HepG2 (cell line): Measurements from ENCODE around the gene ISLR. TPM values are rescaled to one million over a fixed set of nuclear protein-coding genes. Genes with fewer than 3 reads are reported as not detected.

Source experiments
- ATAC-seq: fragments of 200-7000 bp; cut with Tn5 transposase; 3 replicates; pipeline ENCODE4 v1.9.1; 2020; ENCODE audit warnings: mild to moderate bottlenecking, moderate library complexity
- BruUV-seq: library from RNA; stranded (reverse); fragments of 400-500 nt; replicated peaks from 2 replicates; lab custom pipeline; 2021; lab: Mats Ljungman, UMichigan
- CTCF ChIA-PET: fragments of 300-600 bp; formaldehyde crosslinking; extraction: SDS; loops from one replicate; lab custom pipeline; 2021; ENCODE audit warnings: low total read pairs, inconsistent platforms, low intra/inter-chr PET ratio; lab: Yijun Ruan, JAX
- POLR2A ChIA-PET: fragments of 350-600 bp; sonication (Branson Sonifier 250); formaldehyde crosslinking; loops from one replicate; lab custom pipeline; 2020; ENCODE audit warnings: antibody characterized with exemption, inconsistent platforms; lab: Yijun Ruan, JAX
- DNase-seq: peaks from one replicate; pipeline ENCODE4 v3.0.0-alpha.2; 2015; ENCODE audit warnings: low spot score
- FAIRE-seq: peaks from 3 replicates; lab custom pipeline; 2011; peaks lifted over from hg19 to GRCh38; lab: Jason Lieb, UNC
- H2AFZ ChIP-seq: one replicate; pipeline ENCODE4 v1.6.1; 2011; ENCODE audit warnings: low read length, inconsistent platforms
- H3K27ac ChIP-seq: fragments of 300-600 bp; 3 replicates; pipeline ENCODE4 v1.8.0; 2011; ENCODE audit warnings: mixed run types, mild to moderate bottlenecking, mixed read lengths, low read length, inconsistent platforms; ENCODE audit not compliant: insufficient read depth; ENCODE audit errors: extremely low read length
- H3K27me3 ChIP-seq, 2 experiments: fragments of 200-600 bp in 1 of 2; 2 replicates in 1 of 2; 3 replicates in 1 of 2; pipeline versions ENCODE4 v1.6.0 to v1.8.0; 2011; ENCODE audit warnings: low read length in 2 of 2, mild to moderate bottlenecking in 2 of 2, moderate library complexity in 2 of 2, inconsistent platforms in 1 of 2; ENCODE audit not compliant: insufficient read depth in 2 of 2, control insufficient read depth in 1 of 2
- H3K36me3 ChIP-seq, 2 experiments: fragments of 200-600 bp in 1 of 2; replicated peaks in 1 of 2; 2 replicates in 1 of 2; 3 replicates in 1 of 2; pipeline versions ENCODE4 v1.5.1 to v1.8.0; 2011; ENCODE audit warnings: low read length in 2 of 2, inconsistent platforms in 1 of 2; ENCODE audit not compliant: insufficient read depth in 2 of 2, control insufficient read depth in 1 of 2
- H3K4me1 ChIP-seq: 2 replicates; pipeline ENCODE4 v1.5.1; 2012; ENCODE audit warnings: low read length, inconsistent platforms; ENCODE audit not compliant: insufficient read depth
- H3K4me2 ChIP-seq: 2 replicates; pipeline ENCODE4 v1.6.0; 2011; ENCODE audit warnings: low read depth, low read length, inconsistent platforms
- H3K4me3 ChIP-seq, 3 experiments: fragments of 200-600 bp in 1 of 3; sonication (generic), shearing (Covaris generic) in 1 of 3; replicated peaks in 1 of 3; 2 replicates each; pipeline ENCODE4 v1.5.1; 2011 to 2016; ENCODE audit warnings: low read length in 3 of 3, inconsistent platforms in 2 of 3, low read depth in 2 of 3, mild to moderate bottlenecking in 2 of 3, control low read depth in 1 of 3, mixed read lengths in 1 of 3; ENCODE audit not compliant: insufficient read depth in 1 of 3
- H3K79me2 ChIP-seq: one replicate; pipeline ENCODE4 v1.6.1; 2011; ENCODE audit warnings: low read length, inconsistent platforms; ENCODE audit not compliant: insufficient read depth
- H3K9ac ChIP-seq: 2 replicates; pipeline ENCODE4 v1.6.0; 2011; ENCODE audit warnings: mild to moderate bottlenecking, low read depth, low read length, inconsistent platforms; ENCODE audit not compliant: insufficient read depth
- H3K9me3 ChIP-seq: 2 replicates; pipeline ENCODE4 v1.5.1; 2012; ENCODE audit warnings: mild to moderate bottlenecking, low read length
- H4K20me1 ChIP-seq: 2 replicates; pipeline ENCODE4 v1.6.0; 2011; ENCODE audit warnings: inconsistent platforms, mild to moderate bottlenecking, low read length, moderate library complexity; ENCODE audit not compliant: insufficient read depth
- CREB1 ChIP-seq, 2 experiments: fragments of 450-650 bp in 1 of 2; IDR thresholded peaks; 2 replicates each; pipeline ENCODE4 v1.6.1; 2016 to 2017; ENCODE audit warnings: control low read depth in 1 of 2, mild to moderate bottlenecking in 1 of 2, missing compliant biosample characterization in 1 of 2, missing genetic modification characterization in 1 of 2
- FOXJ3 ChIP-seq: sonication (generic); formaldehyde crosslinking; IDR thresholded peaks from 2 replicates; pipeline ENCODE4 v1.4.0; 2020; ENCODE audit warnings: missing genetic modification reagents, mild to moderate bottlenecking, borderline replicate concordance
- RORA ChIP-seq: sonication (generic); formaldehyde crosslinking; IDR thresholded peaks from 2 replicates; pipeline ENCODE4 v1.5.0; 2020; ENCODE audit warnings: mild to moderate bottlenecking, missing genetic modification reagents, moderate library complexity
- TFE3 ChIP-seq: IDR thresholded peaks from 2 replicates; pipeline ENCODE4 v1.6.1; 2016
- ZNF660 ChIP-seq: sonication (generic); formaldehyde crosslinking; IDR thresholded peaks from 2 replicates; pipeline ENCODE4 v1.5.1; 2020; ENCODE audit warnings: mild to moderate bottlenecking, low read depth, missing genetic modification reagents, borderline replicate concordance
- ZNF724P ChIP-seq: sonication (generic); formaldehyde crosslinking; IDR thresholded peaks from 2 replicates; pipeline ENCODE4 v1.8.0; 2022; ENCODE audit warnings: missing genetic modification reagents, borderline replicate concordance
- WGBS: methylation state at CpG from one replicate; pipeline ENCODE4 v1.1.6; 2017; ENCODE audit warnings: low lambda C conversion rate; 5-methylcytosine and 5-hydroxymethylcytosine counted together
- in situ Hi-C: cut with HindIII; loops from 2 replicates; pipeline ENCODE4 v1.10.0; 2017; ENCODE audit warnings: low pct_unique_long_range_greater_than_20kb; ENCODE audit not compliant: extremely low pct_ligation_motif_present
- intact Hi-C: fragments of 100-400 bp; cut with micrococcal nuclease; formaldehyde crosslinking; loops from one replicate; pipeline ENCODE4 v1.10.0; 2022; ENCODE audit not compliant: unreplicated experiment
- polyA plus RNA-seq, 8 experiments: library from polyadenylated mRNA; depleted of rRNA in 3 of 8; stranded (reverse) in 7 of 8; unstranded in 1 of 8; fragments of >200 nt; fragmentation: Illumina TruSeq in 4 of 8; extraction: Trizol in 4 of 8; gene quantifications; 2 replicates each; pipeline versions ENCODE4 v1.2.1 to v1.2.3, GENCODE V29; 2011 to 2016; ENCODE audit warnings: low read depth in 4 of 8, missing spikeins in 1 of 8, mixed read lengths in 1 of 8; ENCODE audit not compliant: insufficient read depth in 1 of 8
- total RNA-seq, 5 experiments: library from RNA; depleted of rRNA; stranded (reverse); fragments of >200 nt; fragmentation: Illumina TruSeq; extraction: Trizol; gene quantifications; 2 replicates each; pipeline ENCODE4 v1.2.3, GENCODE V29; 2016; ENCODE audit warnings: low read depth in 1 of 5

The ISLR gene
- total and polyA plus RNA-seq, 2 of the 13 experiments (the other 11 are each of a cell fraction or from before 2014, with no cell fraction given): not detected

- FAIRE-seq (no peak), ATAC-seq (no peak), DNase-seq (no peak)
- Histone ChIP-seq H3K27ac (no peak overlapping the region), H4K20me1 (no peaks in the 10 kb centered on the region), H3K27me3 (no peaks in the 10 kb centered on the region), H2AFZ (no peak overlapping the region), H3K36me3 (no peaks in the 10 kb centered on the region), H3K4me1 (0 out of 2 replicates have a peak, but pooled peaks cover 8% of the 10 kb centered on the region), H3K4me2 (no peak overlapping the region), H3K9me3 (no peaks in the 10 kb centered on the region), H3K4me3 (no peak overlapping the region), H3K79me2 (no peaks in the 10 kb centered on the region), H3K9ac (no peak overlapping the region)
- in situ Hi-C loops: no loop called here
- no peak for TF ChIP-seq CREB1 (IDR thresholded peaks at IDR 0.05)
- TF ChIP-seq CREB1 (CRISPR knock-in tag; IDR thresholded peaks at IDR 0.05): no peak
- no peak for TF ChIP-seq FOXJ3 (CRISPR knock-in tag)
- no peak for TF ChIP-seq ZNF724P (CRISPR knock-in tag)
- TF ChIP-seq TFE3 (CRISPR knock-in tag): no peak
- no peak for TF ChIP-seq ZNF660 (CRISPR knock-in tag)
- TF ChIP-seq RORA (CRISPR knock-in tag): no peak
- 55% methylated on average over 7 of the region's 13 CpGs for WGBS
- CTCF ChIA-PET: no interaction called here
- no TSS peak for BruUV-seq
- POLR2A ChIA-PET: no interaction called here
- intact Hi-C loops: no loop called here
Observed at GRCh38 chr15:74194572-74195559, 21.4 kb downstream of the ISLR start.
